ENCODE data around the gene UBE2Z. TPM values are rescaled to one million over a fixed set of nuclear protein-coding genes. Genes with fewer than 3 reads are reported as not detected.

UBE2Z gene
- total and polyA plus RNA-seq, 2 of the 8 experiments (the other 6 are each of a cell fraction or from before 2014, with no cell fraction given): 73.4 to 75.9 TPM

GRCh38 chr17:48908853-48909394, 717 bp downstream of the UBE2Z start (continued):
- TF ChIP-seq CHD7 (IDR thresholded peaks at IDR 0.05; ENCODE audit: insufficient replicate concordance, low read length) (no peak), POLR2A (IDR thresholded peaks at IDR 0.05; ENCODE audit: control extremely low read depth in 1 of 2, low read depth in 2 of 2, low read length in 2 of 2) (peak in 1 of 2 experiments; percentile 37; a peak in 1 of 3 replicates), CHD1 (IDR thresholded peaks at IDR 0.05; ENCODE audit: low read depth, low read length) (no peak), TAF1 (IDR thresholded peaks at IDR 0.05; ENCODE audit: low read depth, low read length) (no peak), NRF1 (IDR thresholded peaks at IDR 0.05; ENCODE audit: low read depth, low read length) (no peak), CBX5 (IDR thresholded peaks at IDR 0.05; ENCODE audit: low read depth, low read length) (no peak), SP1 (IDR thresholded peaks at IDR 0.05; ENCODE audit: low read depth, low read length) (0 out of 2 replicates have a peak, but pooled peaks have one; percentile 44), GTF2F1 (IDR thresholded peaks at IDR 0.05; ENCODE audit: borderline replicate concordance, low read depth, low read length) (no peak), JUN (IDR thresholded peaks at IDR 0.05; ENCODE audit: low read depth, low read length) (no peak), TEAD4 (IDR thresholded peaks at IDR 0.05; ENCODE audit: low read depth, low read length) (no peak), GABPA (IDR thresholded peaks at IDR 0.05; ENCODE audit: borderline replicate concordance, insufficient read depth, low read length) (no peak), POLR2AphosphoS5 (IDR thresholded peaks at IDR 0.05; ENCODE audit: low read depth, low read length) (peak; percentile 34; the same call in 1 of the 2 replicates)
